OCI-LY7 (cell line): ENCODE results near the gene PCNX1. TPM values are rescaled to one million over a fixed set of nuclear protein-coding genes. Genes with fewer than 3 reads are reported as not detected.

Source experiments
- BruUV-seq: library from RNA; stranded (reverse); fragments of 400-500 nt; replicated peaks from 2 replicates; lab custom pipeline; 2021; lab: Mats Ljungman, UMichigan
- CTCF ChIA-PET: fragments of 300-600 bp; sonication (Branson Sonifier 250); formaldehyde crosslinking; loops from one replicate; lab custom pipeline; 2022; ENCODE audit warnings: antibody characterized with exemption; ENCODE audit not compliant: unreplicated experiment; lab: Charles Lee
- POLR2A ChIA-PET: fragments of 300-600 bp; sonication (Branson Sonifier 250); formaldehyde crosslinking; loops from one replicate; lab custom pipeline; 2022; ENCODE audit warnings: antibody characterized with exemption; lab: Charles Lee
- DNase-seq: peaks from one replicate; pipeline ENCODE4 v3.0.0-alpha.2; 2015; ENCODE audit warnings: low spot score
- H2AFZ ChIP-seq: fragments of 200-600 bp; sonication (generic), shearing (Covaris generic); 2 replicates; pipeline ENCODE4 v1.6.1; 2014; ENCODE audit warnings: mild to moderate bottlenecking, antibody characterized with exemption, low read length, moderate library complexity
- H3K27ac ChIP-seq: fragments of 200-600 bp; sonication (generic); 2 replicates; pipeline ENCODE4 v1.5.1; 2014; ENCODE audit warnings: mixed run types, low read depth, mild to moderate bottlenecking, moderate library complexity, low read length, inconsistent platforms; ENCODE audit not compliant: poor library complexity, severe bottlenecking
- H3K36me3 ChIP-seq: fragments of 200-600 bp; sonication (generic); 2 replicates; pipeline ENCODE4 v1.6.1; 2014; ENCODE audit warnings: mild to moderate bottlenecking, antibody characterized with exemption, low read length, moderate library complexity, mixed read lengths; ENCODE audit not compliant: insufficient read depth
- H3K4me1 ChIP-seq: fragments of 200-600 bp; sonication (generic); 2 replicates; pipeline ENCODE4 v1.5.1; 2014; ENCODE audit warnings: mild to moderate bottlenecking, low read length; ENCODE audit not compliant: insufficient read depth, poor library complexity, severe bottlenecking
- H3K4me2 ChIP-seq: fragments of 200-600 bp; sonication (generic); 2 replicates; pipeline ENCODE4 v1.6.1; 2014; ENCODE audit warnings: mild to moderate bottlenecking, low read length
- H3K4me3 ChIP-seq: fragments of 200-600 bp; sonication (generic); 2 replicates; pipeline ENCODE4 v1.5.1; 2014; ENCODE audit warnings: mild to moderate bottlenecking, low read depth, low read length; ENCODE audit not compliant: poor library complexity, severe bottlenecking
- H3K79me2 ChIP-seq: fragments of 200-600 bp; sonication (generic); 2 replicates; pipeline ENCODE4 v1.6.1; 2016; ENCODE audit warnings: low read depth, mild to moderate bottlenecking, low read length, moderate library complexity, mixed read lengths; ENCODE audit not compliant: insufficient read depth
- H3K9me2 ChIP-seq: fragments of 200-600 bp; sonication (generic); 2 replicates; pipeline ENCODE4 v1.6.1; 2016; ENCODE audit warnings: mild to moderate bottlenecking, low read length, mixed read lengths; ENCODE audit not compliant: insufficient read depth
- H3K9me3 ChIP-seq: fragments of 200-600 bp; sonication (generic); 2 replicates; pipeline ENCODE4 v1.6.1; 2014; ENCODE audit warnings: mild to moderate bottlenecking, mixed run types, low read length, mixed read lengths
- H4K20me1 ChIP-seq: fragments of 200-600 bp; sonication (generic); 2 replicates; pipeline ENCODE4 v1.6.1; 2014; ENCODE audit warnings: mild to moderate bottlenecking, antibody characterized with exemption, low read length, moderate library complexity, mixed read lengths; ENCODE audit not compliant: insufficient read depth
- CTCF ChIP-seq: fragments of 200-600 bp; sonication (generic); conservative IDR thresholded peaks from 2 replicates; pipeline ENCODE4 v1.5.1; 2014; ENCODE audit warnings: mild to moderate bottlenecking, antibody characterized with exemption, low read length, moderate library complexity, mixed read lengths
- EZH2phosphoT487 ChIP-seq: fragments of 200-600 bp; sonication (generic); IDR thresholded peaks from 2 replicates; pipeline ENCODE4 v1.6.1; 2018; ENCODE audit warnings: low read depth, borderline replicate concordance, mild to moderate bottlenecking, mixed run types, antibody characterized with exemption, low read length, moderate library complexity, mixed read lengths
- intact Hi-C: fragments of 100-400 bp; cut with micrococcal nuclease; formaldehyde crosslinking; loops from one replicate; pipeline ENCODE4 v1.10.0; 2022; ENCODE audit not compliant: unreplicated experiment
- total RNA-seq, 2 experiments: library from RNA; depleted of rRNA in 1 of 2; stranded (reverse); fragments of >200 nt in 1 of 2; shearing (Covaris generic) in 1 of 2; gene quantifications; 2 replicates each; pipeline ENCODE4 v1.2.3, GENCODE V29; 2014 to 2022

Gene PCNX1
- total RNA-seq, 2 experiments from 2014 or later = 27.7 to 33.5 TPM

DNA sequence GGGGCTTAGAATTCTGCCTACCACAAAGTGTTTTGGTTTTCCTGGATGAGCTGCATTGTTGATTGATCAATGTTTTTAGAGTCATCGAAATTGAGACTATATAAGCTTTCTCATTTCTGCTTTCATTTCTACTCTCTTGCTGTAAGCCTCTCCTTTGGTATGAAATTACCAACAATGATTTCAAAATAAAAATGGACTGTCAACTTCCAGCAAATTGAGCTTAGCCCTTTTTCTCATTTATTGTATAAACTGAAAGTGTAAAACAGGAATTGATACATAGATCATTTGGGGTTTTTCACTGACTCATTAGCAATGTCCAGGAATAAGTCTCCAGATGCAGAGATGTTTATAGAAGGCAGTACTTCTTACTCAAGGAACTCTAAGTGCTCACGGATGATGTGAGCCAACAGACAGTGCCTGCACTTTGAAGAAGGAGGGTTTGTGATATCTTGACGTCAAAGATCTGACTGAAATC lies 20.0 kb upstream of the PCNX1 start:
- BruUV-seq = no TSS peak
- Histone ChIP-seq H4K20me1 (no peaks in the 10 kb centered on the region), H3K27ac (no peak overlapping the region), H3K9me3 (no peaks in the 10 kb centered on the region), H3K9me2 (no peaks in the 10 kb centered on the region), H2AFZ (peak overlapping the region; percentile 19; the same call in 1 of the 2 replicates), H3K79me2 (no peaks in the 10 kb centered on the region), H3K4me1 (peaks cover 14% of the 10 kb centered on the region), H3K4me3 (no peak overlapping the region), H3K36me3 (no peaks in the 10 kb centered on the region), H3K4me2 (peak overlapping the region; percentile 16; the same call in 1 of the 2 replicates)
- POLR2A ChIA-PET = interaction anchor here (0.7 kb wide), 1 partner anchor 19 kb away, joined by 3 read pairs; no protein-coding TSS in a partner anchor
- no peak for DNase-seq
- intact Hi-C loops = no loop called here
- CTCF ChIA-PET = no interaction called here
- TF ChIP-seq CTCF = no peak
- no peak for TF ChIP-seq EZH2phosphoT487

GRCh38 chr14:70887737-70888499 lies 19.3 kb upstream of the PCNX1 start:
- TF ChIP-seq CTCF (0 out of 2 replicates have a peak, but pooled peaks have one; percentile 20), EZH2phosphoT487 (no peak)
- ChIA-PET POLR2A (interaction anchor here (0.7 kb wide), 1 partner anchor 18 kb away, joined by 3 read pairs; no protein-coding TSS in a partner anchor), CTCF (no interaction called here)
- H3K79me2 ChIP-seq = no peaks in the 10 kb centered on the region
- intact Hi-C loops = no loop called here
- H3K4me3 ChIP-seq = no peak overlapping the region
- H3K4me2 ChIP-seq = peak overlapping the region; percentile 16; the same call in 1 of the 2 replicates
- no peaks in the 10 kb centered on the region for H3K9me3 ChIP-seq
- H3K9me2 ChIP-seq = no peaks in the 10 kb centered on the region
- H3K27ac ChIP-seq = no peak overlapping the region
- H2AFZ ChIP-seq = no peak overlapping the region
- no TSS peak for BruUV-seq
- DNase-seq = no peak
- no peaks in the 10 kb centered on the region for H4K20me1 ChIP-seq
- H3K4me1 ChIP-seq = peaks cover 14% of the 10 kb centered on the region
- no peaks in the 10 kb centered on the region for H3K36me3 ChIP-seq
